Psoas muscle (tissue), 8 donors: ENCODE results near the gene INTS6. TPM values are rescaled to one million over a fixed set of nuclear protein-coding genes. Genes with fewer than 3 reads are reported as not detected.
"Not testable (repeated sequence)": the region's sequence is repeated elsewhere in the genome, so short reads cannot be mapped to it uniquely, and the experiment has no call there.

Experiments
- ATAC-seq, 4 donors: fragments of 200-7000 bp; cut with Tn5 transposase; one replicate each; pipeline ENCODE4 v1.9.1; 2020; ENCODE audit warnings: moderate library complexity in 3 of 4, mild to moderate bottlenecking in 2 of 4
- DNase-seq, 2 donors: peaks; one replicate each; pipeline ENCODE4 v3.0.0-alpha.2; 2020
- H3K27ac ChIP-seq: fragments of 200-600 bp; one replicate; pipeline ENCODE4 v1.8.0; 2022
- H3K27me3 ChIP-seq, 3 donors: fragments of 200-600 bp in 1 of 3; one replicate each; pipeline versions ENCODE4 v1.6.1 to v1.8.0; 2013 to 2022; ENCODE audit warnings: low read length in 2 of 3, mild to moderate bottlenecking in 2 of 3, moderate library complexity in 1 of 3; ENCODE audit not compliant: insufficient read depth in 3 of 3
- H3K36me3 ChIP-seq, 2 donors: fragments of 200-600 bp in 1 of 2; one replicate each; pipeline versions ENCODE4 v1.6.1 to v1.8.0; 2013 to 2022; ENCODE audit warnings: low read depth in 1 of 2, mild to moderate bottlenecking in 1 of 2, moderate library complexity in 1 of 2; ENCODE audit not compliant: insufficient read depth in 1 of 2
- H3K4me1 ChIP-seq: fragments of 200-600 bp; one replicate; pipeline ENCODE4 v1.8.0; 2022
- H3K4me3 ChIP-seq: fragments of 200-600 bp; one replicate; pipeline ENCODE4 v1.8.0; 2022; ENCODE audit warnings: mild to moderate bottlenecking
- H3K9me3 ChIP-seq: fragments of 200-600 bp; one replicate; pipeline ENCODE4 v1.8.0; 2022
- WGBS, 3 donors: extraction: QIAGEN DNeasy Blood & Tissue Kit; methylation state at CpG; one replicate each; pipeline versions ENCODE4 v1.1.6 to v1.1.7; 2013; 5-methylcytosine and 5-hydroxymethylcytosine counted together
- intact Hi-C, 2 donors: fragments of 100-400 bp; cut with DNase I; formaldehyde crosslinking; loops; one replicate each; pipeline versions ENCODE4 v1.11.0 to v1.14.2; 2022
- polyA plus RNA-seq, 3 donors: library from polyadenylated mRNA; stranded (reverse); fragments of 200-250 nt; gene quantifications; one replicate each; pipeline ENCODE4 v1.2.3, GENCODE V29; 2013
- total RNA-seq, 4 donors: library from RNA; stranded (reverse); fragmentation: NEBNext Ultra II Directional in 2 of 4; extraction: Animal tissue kit (Norgen Biotek cat#: 25700) in 2 of 4; gene quantifications; one replicate each; pipeline versions ENCODE4 v1.2.1 to v1.2.4, GENCODE V29; 2021 to 2023
- TF ChIP-seq, protein P1 (sequence below): fragments of 200-600 bp; IDR thresholded peaks from one replicate; pipeline ENCODE4 v1.8.0; 2022; ENCODE audit warnings: antibody characterized with exemption
- donor health status: healthy with polysubstance abuse.
- donor health status: DM: no; HTN: no; CAD: no; lungs with moderate emphysema.
- donor health status: Bipolar disorder and iron deficiency.
- donor health status: healthy.
- donor health status: DM: yes; HTN: yes; CAD: no.
- donor health status: DM: no; HTN: no; CAD: no.
- donor health status: DM: no; HTN: no; CAD: no.
- donor health status: DM: yes; HTN: yes; CAD: no.

INTS6 gene
- total and polyA plus RNA-seq, 7 donors: 6.4 to 19.2 (median 14.4) TPM

DNA sequence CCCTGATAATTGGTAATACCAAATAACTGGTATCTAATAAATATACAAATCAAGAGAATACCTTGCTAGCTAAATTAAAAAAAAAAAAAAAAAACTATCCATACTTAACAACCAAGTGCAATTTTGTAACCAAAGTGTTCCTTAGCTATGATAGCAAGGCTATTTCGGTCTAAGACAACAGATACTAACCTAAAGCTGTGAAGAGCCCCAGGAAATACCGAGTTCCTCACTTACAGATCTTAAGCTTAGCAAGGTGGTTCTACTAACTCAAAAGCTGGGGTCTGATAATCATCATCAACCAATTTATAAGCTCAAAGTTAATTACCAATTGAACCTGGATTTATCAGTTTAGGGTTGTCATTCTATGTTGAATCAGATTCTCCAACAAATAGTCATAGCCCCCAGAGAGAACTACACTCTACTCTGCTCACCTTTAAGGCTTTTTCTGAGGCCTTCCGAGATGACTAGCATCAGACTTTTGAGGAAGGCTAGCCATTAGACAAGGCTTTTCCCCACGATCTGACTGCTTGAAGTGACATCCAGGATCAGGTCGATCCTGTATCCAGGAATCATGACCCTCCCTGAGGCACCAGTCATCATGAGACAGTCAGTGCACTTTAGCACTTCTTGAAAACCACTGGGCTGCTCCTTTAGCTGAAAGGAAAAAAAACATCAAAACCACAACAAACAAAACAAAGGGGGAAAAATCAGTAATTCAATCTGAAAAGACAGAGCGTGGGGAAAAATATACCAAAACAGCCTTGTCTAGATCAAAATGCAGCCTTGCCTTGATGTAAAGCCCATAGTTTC, 31.9 kb downstream of the INTS6 start:
- DNase-seq: no peak
- Histone ChIP-seq H3K36me3 (no peaks in the 10 kb centered on the region), H3K9me3 (no peaks in the 10 kb centered on the region), H3K4me3 (no peak overlapping the region), H3K27ac (no peak overlapping the region), H3K27me3 (no peaks in the 10 kb centered on the region), H3K4me1 (peaks cover 20% of the 10 kb centered on the region)
- WGBS, 3 donors: 82 to 85% (median 85%) methylated on average over 6 of the region's 6 CpGs
- TF ChIP-seq, protein P1, sequence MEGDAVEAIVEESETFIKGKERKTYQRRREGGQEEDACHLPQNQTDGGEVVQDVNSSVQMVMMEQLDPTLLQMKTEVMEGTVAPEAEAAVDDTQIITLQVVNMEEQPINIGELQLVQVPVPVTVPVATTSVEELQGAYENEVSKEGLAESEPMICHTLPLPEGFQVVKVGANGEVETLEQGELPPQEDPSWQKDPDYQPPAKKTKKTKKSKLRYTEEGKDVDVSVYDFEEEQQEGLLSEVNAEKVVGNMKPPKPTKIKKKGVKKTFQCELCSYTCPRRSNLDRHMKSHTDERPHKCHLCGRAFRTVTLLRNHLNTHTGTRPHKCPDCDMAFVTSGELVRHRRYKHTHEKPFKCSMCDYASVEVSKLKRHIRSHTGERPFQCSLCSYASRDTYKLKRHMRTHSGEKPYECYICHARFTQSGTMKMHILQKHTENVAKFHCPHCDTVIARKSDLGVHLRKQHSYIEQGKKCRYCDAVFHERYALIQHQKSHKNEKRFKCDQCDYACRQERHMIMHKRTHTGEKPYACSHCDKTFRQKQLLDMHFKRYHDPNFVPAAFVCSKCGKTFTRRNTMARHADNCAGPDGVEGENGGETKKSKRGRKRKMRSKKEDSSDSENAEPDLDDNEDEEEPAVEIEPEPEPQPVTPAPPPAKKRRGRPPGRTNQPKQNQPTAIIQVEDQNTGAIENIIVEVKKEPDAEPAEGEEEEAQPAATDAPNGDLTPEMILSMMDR: no peak
- intact Hi-C loops: no loop called here
- ATAC-seq: no peak

DNA sequence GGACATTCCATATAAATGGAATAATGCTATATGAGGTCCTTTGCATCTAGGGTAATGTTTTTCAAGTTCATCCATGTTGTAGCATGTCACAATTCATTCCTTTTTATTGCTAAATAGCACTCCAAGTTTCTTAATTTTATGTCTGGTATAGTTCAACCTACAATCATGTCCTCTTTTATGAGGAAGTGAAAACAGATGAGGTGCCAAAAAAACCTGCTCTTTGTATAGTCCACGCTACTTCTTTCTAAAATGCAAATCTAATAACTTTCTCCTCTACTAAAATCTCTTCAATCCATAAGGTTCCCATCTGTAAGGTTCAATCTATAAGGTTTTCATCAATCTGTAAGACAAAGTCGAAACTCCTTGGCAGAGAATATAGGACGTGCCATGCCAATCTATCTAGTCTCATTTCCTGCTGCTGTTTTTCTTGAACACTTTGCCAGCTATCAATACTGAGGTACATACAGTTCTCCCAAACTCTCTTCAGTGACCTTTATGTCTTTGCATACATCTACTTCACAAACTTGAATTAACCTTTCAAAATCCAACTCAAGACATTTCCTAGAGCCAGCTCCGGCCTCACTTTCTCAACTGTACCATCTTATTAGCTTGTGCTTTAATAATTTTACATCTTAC, 33.7 kb downstream of the INTS6 start:
- Histone ChIP-seq H3K9me3 (no peaks in the 10 kb centered on the region), H3K4me3 (no peak overlapping the region), H3K27ac (no peak overlapping the region), H3K4me1 (peaks cover 7% of the 10 kb centered on the region), H3K27me3 (no peaks in the 10 kb centered on the region), H3K36me3 (no peaks in the 10 kb centered on the region)
- WGBS, 3 donors: 89 to 96% (median 94%) methylated on average over 4 of the region's 4 CpGs
- ATAC-seq: no peak
- intact Hi-C loops: no loop called here
- TF ChIP-seq, protein P1: no peak
- DNase-seq: no peak

DNA sequence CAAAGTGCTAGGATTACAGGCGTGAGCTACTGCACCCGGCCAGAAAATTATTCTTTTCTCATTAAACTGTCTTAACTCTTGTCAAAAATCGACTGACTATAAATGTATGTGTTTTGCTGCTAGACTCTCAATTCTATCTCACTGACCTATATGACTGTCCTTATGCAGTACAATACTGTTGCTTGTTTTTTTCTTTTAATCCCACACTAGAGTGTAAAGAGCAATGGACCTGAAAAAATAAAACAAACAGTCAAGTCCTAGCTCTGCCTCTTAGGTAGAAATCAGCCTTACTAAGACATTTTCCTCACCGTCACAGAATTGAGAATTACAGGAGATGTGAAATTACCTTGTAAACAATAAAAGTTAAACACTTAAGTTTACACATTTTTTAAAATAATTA, 35.1 kb downstream of the INTS6 start:
- TF ChIP-seq, protein P1: no peak
- H3K27ac ChIP-seq: no peak overlapping the region
- intact Hi-C loops: no loop called here
- H3K4me3 ChIP-seq: no peak overlapping the region
- H3K27me3 ChIP-seq: no peaks in the 10 kb centered on the region
- H3K9me3 ChIP-seq: no peaks in the 10 kb centered on the region
- ATAC-seq (no peak), DNase-seq (no peak)
- WGBS, 3 donors: 72 to 92% (median 84%) methylated on average over 4 of the region's 4 CpGs
- no peaks in the 10 kb centered on the region for H3K36me3 ChIP-seq
- H3K4me1 ChIP-seq: peaks cover 6% of the 10 kb centered on the region

DNA sequence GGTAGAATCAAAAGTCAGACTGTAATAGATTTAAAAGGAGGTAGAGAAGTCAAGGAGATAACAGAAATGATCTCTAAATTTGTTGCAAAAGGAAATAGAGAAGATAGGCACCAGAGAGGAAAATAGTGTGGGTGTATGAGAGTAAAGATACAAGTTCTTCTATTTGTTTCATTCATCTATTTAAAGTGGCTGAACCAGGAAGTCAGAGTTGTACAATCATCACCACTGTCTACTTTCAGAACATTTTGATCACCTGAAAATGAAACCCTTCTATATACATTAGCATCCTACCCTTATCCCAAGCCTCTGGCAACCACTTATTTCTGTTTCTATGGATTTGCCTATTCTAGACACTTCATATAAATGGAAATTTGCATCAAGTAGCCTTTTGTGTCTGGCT, 36.7 kb downstream of the INTS6 start:
- no peak overlapping the region for H3K27ac ChIP-seq
- TF ChIP-seq, protein P1: no peak
- H3K27me3 ChIP-seq: no peaks in the 10 kb centered on the region
- no peaks in the 10 kb centered on the region for H3K9me3 ChIP-seq
- intact Hi-C loops: no loop called here
- peaks cover 6% of the 10 kb centered on the region for H3K4me1 ChIP-seq
- peaks cover 0 to 6% of the 10 kb centered on the region in 2 donors for H3K36me3 ChIP-seq
- ATAC-seq (no peak), DNase-seq (no peak)
- H3K4me3 ChIP-seq: no peak overlapping the region

DNA sequence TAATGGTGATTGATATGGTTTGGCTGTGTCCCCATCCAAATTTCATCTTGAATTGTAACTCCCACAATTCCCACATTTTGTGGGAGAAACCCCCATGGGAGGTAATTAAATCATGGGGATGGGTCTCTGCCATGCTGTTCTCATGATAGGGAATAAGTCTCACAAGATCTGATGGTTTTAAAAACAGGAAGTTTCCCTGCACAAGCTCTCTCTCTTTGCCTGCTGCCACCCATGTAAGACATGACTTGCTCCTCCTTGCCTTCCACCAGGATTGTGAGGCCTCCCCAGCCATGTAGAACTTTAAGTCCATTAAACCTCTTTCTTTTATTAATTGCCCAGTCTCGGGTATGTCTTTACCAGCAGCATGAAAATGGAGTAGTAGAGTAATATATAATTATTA, 37.5 kb downstream of the INTS6 start:
- DNase-seq, H3K27ac ChIP-seq, H3K9me3 ChIP-seq, H3K27me3 ChIP-seq, H3K36me3 ChIP-seq, intact Hi-C loops, ATAC-seq, H3K4me3 ChIP-seq, H3K4me1 ChIP-seq: not testable (repeated sequence)
- 94 to 100% (median 96%) methylated on average over 1 of the region's 1 CpG for WGBS, 3 donors
